ENCODE data around the gene SUGCT.
A peak's percentile ranks its signal among the peaks of the same experiment; 100 is the strongest.
"Not testable (repeated sequence)": the region's sequence is repeated elsewhere in the genome, so short reads cannot be mapped to it uniquely, and the experiment has no call there.

SUGCT gene

DNA sequence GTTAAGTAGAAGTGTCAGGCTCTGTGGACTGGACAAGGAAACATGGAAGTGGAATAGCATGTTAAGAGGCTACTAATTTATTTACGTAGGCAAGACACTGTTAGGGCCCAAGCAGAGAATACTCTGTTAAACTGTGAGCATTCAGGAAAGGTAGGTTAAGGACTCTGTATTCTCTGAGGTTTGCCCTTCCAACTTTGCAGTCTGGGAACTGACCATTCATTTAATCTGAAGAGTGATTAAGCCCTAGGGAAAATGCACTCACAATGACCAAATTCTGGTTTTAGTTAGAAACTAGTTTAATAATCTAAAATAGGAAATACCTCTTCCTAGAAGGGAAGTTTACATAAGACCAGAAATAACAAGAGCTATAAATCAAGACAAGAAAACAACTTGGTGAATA is 266.6 kb downstream of the SUGCT start:
- DNase-seq (ENCODE audit: low read depth, low spot score): no peak

DNA sequence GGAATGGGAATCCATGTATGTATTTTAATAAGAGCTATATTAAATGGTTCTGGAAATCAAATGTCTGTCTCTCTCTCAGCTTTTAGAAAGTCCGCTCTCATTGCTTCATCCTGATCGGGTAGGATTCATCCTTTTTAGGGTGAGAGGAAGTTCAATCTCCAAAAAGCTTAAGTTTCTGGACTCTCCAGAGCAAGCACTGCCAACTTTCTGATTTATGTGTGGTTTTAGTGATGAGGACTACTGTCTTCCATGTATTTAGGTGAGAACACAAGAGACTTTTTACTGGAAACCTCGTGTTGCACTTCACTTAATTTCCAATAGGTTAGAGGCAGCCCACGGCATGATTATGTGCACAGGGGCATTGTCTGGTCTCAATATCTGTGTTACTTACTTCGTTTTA is 267.9 kb downstream of the SUGCT start:
- DNase-seq (ENCODE audit: low read depth, low spot score): no peak

DNA sequence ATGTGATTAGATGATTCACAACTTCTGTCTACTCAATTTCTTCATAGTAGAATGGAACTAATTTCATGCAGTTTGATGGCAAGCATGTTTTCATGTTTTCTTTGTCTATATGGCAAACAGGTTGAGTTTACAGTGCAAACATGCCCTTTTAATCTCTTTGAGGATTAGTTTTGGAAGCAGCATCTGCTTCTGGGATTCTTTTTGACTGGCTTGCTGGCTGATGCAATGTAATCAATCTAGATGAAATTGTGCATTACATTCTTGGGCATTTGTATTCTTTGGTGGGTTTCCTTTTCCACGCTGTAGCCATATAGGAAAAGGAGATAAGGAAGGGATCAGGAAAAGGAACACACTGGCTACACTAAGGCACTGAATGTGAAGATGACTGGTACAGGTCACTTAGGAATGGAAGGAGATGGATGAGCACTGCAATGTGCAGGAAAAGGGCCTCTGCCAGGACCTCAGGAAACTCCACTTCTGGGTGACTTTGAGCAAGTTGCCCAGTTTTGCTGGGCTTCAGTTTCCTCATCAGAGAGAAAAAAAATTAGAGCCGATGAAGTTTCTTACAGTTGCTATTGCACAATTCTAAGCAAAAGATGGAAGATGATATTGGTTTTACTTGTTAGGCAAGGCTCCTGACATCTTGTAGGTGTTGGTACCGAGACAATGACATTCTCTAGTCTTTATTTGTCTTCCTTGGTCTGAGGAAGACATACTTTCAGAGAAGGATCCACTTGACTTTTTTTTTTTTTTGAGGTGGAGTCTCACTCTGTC is 269.1 kb downstream of the SUGCT start:
- DNase-seq (ENCODE audit: low read depth, low spot score): no peak

DNA sequence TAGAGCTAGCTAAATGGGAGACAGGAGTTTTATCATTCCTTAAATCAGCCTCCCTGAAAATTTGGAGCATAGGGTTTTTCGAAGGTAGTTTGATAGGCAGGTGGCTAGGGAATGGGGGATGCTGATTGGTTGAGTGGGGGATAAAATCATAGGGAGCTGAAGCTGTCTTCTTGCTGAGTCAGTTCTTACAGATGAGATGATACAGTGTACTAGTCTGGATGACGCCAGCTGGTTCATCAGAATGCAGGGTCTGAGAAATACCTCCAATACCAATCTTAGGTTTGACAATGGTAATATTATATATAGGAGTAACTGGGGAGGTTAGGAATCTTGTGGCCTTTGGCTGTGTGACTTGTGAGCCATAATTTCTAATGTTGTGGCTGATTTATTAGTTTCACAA is 271.2 kb downstream of the SUGCT start:
- no peak for DNase-seq (ENCODE audit: low read depth, low spot score)

DNA sequence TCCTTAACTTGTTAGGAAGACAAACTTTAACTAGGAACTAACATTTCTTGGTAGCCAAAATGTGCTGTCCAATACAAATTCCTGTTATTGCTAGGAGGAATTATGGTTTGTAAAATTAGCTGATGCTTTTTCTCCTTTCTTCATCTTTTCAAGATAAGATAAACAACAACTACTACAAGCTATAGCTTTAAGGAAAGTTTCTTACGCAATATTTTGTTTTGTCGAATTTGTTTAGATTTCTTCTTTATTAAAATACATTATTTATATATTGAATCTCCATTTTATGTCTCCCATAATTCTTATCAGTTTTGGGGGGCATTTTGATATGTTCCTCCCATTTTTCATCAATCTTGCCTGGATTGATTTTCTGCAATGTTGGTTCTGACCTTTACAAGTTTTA is 277.5 kb downstream of the SUGCT start:
- no peak for DNase-seq (ENCODE audit: low read depth, low spot score)

DNA sequence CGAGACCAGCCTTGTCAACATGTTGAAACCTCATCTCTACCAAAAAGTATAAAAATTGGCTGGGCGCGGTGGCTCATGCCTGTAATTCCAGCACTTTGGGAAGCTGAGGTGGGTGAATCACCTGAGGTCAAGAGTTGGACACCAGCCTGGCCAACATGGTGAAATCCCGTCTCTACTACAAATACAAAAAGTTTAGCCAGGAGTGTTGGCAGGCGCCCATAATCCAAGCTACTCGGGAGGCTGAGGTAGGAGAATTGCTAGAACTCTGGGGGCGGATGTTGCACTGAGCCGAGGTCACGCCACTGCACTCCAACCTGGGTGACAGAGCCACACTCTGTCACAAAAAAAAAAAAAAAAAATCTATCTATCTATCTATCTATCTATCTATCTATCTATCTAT is 279.9 kb downstream of the SUGCT start:
- not testable (repeated sequence) for DNase-seq (ENCODE audit: low read depth, low spot score)

DNA sequence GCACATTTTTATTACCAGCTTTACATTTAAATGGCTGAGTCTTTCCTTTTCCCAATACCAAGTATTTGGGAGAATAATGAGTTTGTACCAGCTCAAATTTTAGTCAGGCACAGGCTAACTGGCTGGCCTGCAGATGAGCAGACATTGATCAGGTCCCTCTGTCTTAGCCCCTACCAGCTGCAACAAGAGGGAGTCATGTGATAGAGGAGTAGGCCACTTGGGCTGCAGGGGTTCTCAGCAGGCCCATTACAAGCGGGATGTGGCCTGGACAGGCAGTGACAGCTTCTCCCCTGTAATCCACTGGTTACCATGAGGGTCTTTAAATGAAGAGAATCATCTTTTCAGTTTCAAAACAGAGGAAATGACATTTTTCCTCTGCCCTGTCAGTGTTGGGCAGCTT is 283.6 kb downstream of the SUGCT start:
- DNase-seq (ENCODE audit: low read depth, low spot score): no peak

DNA sequence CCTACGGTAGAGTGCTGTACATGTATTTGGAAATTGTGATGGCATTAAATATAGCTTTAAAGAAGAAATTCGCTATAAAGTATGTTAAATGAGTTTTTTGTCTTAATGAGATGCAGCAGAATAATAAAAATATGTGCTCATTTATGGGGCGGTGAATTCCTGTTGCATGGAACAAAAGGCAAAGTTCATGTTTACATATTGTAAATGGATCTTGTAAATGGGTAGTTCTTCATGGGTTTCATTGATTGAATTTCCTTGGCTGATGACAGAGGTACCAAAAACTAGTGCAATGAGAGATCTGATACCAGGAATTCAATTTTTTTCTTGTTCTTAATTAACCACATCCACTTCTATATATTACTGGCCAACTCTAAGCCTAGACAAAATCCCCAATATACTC is 284.2 kb downstream of the SUGCT start:
- DNase-seq (ENCODE audit: low read depth, low spot score): no peak

DNA sequence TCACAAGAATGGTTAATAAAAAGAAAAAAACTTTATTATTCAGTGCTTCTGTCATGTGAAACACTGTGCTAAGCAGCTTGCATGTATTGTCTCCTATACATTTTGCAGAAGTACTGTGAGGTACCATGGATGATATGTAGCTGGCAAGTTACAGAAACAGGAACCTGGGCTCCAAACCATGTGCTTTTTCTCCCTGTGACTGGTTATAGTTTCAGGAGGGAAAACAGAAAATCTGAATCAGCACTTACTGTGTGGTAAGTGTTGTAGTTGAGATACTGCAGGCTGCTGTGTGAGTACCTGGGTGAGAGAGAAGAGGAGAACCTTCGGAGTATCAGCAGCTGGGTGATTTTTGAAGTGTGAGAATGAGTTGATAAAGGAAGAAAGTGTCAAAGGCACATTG is 285.0 kb downstream of the SUGCT start:
- no peak for DNase-seq (ENCODE audit: low read depth, low spot score)

DNA sequence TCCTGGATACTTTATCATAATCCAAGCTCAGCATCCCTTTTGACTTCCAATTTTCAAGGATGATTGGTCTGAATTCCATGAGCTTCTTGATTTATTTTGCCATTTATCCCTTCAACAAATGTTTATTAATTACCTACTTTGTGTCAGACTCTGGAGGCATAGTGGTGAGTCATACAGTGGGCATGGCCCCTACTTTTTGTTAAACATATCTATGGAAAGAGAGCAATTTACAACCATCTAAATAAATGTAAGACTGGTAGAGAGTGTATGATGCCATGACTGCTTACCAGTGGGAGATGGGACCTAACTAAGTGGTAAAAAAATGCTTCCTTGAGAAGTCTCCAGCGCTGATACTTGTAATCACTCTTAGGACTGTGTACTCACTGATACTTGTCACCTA is 286.6 kb downstream of the SUGCT start:
- DNase-seq (ENCODE audit: low read depth, low spot score): no peak

DNA sequence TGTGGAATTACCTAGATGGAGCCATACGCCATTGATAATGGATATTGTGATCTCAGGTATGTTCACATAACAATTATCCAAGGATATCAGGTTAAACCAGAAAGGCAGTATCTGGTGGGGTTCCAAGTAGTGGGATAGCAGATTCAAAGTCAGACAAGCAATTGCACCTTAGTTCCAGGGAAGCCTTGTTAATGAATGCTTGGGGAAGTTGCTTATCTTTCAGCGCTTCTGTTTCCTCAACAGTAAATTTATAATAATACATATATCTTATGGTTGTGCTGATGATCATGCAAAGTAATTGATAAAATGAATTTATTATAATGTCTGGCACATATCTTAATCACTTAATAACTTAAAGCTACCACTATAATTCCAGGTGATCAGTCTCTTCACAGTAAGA is 290.9 kb downstream of the SUGCT start:
- DNase-seq (ENCODE audit: low read depth, low spot score): no peak

DNA sequence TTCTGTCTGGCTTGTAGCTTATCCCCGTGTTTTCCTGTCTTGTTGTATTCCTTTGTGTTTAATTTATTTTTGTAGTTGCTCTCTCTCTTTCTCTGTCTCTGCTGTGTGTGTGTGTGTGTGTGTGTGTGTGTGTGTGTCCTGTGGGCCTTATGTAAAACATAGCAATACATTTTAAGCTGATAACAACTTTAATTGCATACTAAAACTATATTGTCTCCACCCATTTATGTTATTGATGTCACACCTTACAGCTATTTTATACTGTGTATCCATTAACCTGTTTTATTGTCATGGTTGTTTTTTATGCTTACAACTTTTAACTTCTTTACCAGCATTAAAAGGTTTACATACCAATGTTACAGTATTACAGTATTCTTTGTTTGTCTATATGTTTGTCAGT is 293.6 kb downstream of the SUGCT start:
- DNase-seq (ENCODE audit: low read depth, low spot score): no peak

DNA sequence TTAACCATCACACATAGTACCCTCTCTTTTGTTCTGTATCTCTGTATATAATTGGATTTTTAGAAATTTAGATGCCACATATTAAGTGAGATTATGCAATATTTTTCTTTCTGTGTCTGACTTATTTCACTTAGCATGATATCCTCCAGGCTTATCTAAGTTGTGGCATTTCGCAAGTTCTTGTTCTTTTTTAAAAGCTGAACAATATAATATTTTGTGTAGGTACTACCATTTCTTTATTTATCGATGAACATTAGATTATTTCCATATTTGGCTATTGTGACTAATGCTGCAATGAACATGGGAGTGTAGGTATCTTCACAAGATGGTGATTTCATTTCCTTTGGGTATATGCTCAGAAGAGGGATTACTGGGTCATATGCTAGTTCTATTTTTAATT is 295.0 kb downstream of the SUGCT start:
- no peak for DNase-seq (ENCODE audit: low read depth, low spot score)

DNA sequence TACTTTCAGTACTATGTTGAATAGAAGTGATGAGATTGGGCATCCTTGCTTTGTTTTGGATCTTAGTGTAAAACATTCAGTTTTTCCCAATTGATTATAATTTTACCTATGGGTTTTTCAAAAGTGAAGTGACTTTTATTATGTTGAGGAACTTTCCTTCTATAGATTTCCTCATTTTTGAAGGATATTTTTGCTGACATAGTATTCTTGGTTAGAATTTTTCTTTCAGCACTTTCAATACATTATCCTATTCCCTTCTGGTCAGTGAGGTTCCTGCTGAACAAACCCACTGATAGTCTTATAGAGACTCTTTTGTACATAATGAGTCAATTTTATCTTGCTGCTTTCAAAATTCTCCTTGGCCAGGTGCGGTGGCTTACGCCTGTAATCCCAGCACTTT is 297.2 kb downstream of the SUGCT start:
- DNase-seq (ENCODE audit: low read depth, low spot score): no peak

DNA sequence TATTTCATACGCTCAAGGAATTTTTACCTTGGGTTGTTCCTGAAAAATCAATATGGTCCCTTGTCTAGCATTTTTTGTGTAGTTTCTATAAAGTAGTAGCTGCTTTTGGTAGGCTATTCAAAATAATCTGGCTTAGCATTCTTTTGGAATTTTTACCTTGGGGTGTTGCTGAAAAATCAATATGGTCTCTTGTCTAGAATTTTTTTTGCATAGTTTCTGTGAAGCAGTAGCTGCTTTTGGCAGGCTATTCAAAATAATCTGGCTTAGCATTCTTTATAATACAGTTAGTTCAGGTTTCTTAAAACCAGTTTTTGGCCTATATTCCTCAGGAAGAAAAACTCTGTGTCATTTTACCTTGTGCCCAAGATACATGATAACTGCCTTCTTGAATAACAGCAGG is 301.9 kb downstream of the SUGCT start:
- no peak for DNase-seq (ENCODE audit: low read depth, low spot score)

DNA sequence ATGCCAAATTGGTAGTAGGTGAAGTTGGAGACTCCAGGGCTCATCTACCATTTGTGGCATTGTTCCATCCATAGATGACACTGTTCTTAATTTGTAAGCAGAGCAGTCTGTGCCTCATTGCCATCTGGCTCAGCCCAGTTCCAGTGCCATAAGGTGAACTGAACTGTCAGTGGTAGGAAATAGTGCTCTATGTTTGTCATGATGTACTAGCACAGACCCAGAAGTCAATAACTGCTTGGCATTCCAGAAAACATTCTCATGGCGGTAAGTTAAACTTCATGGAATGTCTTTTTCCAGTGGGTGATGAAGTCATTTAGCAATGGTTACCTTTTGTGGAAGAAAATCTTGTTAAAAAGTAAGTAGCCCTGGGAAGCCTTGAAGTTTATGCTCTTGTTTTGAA is 302.7 kb downstream of the SUGCT start:
- peak; percentile 35 for DNase-seq (ENCODE audit: low read depth, low spot score)

DNA sequence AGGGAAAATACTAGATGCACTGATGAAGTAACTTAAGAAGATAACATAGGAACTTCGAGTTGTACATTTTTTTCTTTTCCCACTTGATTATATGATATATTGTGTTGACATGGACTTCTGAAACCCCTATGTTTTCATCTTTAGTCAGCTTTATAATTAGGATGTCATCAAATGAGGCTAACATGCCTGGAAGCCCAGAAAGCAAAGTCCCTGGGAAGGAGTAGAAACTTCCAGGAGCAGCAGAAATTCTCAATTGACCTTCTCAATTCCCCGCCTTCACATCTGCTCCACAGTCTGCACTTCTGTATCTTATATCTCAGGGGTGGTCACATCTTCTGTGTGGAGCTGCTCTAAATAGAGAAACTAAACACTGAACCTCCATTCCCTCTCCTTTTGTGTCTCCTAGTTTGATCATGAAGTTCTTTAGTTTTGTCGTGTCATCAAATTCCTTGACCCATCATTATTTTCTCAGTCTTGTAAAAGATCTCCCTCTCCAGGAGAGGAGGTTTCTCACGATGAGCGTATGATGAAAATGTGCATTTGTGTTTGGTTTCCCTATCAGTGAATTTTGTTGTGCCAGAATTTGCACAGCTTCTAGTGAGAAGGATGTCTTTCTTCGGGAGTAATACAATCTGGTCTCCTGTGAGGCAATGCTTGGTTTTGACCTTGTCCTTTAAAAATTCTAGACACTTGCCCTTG is 303.3 kb downstream of the SUGCT start:
- DNase-seq (ENCODE audit: low read depth, low spot score): no peak

DNA sequence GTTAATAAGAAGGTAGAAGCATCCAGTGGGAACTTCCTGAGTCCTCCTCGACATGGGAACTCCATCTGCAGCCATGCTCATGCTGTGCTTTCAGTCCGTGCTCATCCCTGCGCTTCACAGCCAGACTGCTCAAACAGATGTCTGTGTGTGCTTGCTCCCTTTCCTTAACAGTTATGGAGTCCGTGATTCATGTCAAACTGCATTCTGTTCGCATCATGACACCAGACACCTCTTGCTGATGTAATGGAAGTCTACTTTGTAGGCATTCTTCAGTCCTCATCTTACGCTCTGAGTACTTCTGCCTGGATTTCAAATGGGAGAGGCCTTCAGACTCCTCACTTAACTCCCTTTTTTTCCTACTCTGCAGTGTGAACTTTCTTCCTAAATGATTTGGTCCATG is 304.9 kb downstream of the SUGCT start:
- DNase-seq (ENCODE audit: low read depth, low spot score): no peak

DNA sequence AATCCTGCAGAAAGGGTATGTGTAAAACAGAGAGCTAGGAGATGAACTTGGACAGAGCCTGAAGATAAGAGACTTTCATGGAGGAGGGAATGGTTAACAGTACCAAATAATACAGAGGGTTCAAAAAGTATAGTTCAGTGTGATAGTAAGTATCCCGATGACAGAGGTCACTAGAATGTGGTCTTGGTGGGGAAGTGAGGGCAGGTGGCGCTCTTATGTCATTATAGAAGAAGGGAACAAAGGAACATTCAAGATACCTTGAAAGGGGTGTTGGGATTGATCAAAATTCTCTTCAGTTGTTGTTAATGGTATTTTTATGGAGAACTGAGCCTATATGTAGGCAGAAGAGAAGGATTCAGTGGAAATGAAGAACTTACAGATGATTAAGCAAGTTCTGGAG is 312.5 kb downstream of the SUGCT start:
- no peak for DNase-seq (ENCODE audit: low read depth, low spot score)

DNA sequence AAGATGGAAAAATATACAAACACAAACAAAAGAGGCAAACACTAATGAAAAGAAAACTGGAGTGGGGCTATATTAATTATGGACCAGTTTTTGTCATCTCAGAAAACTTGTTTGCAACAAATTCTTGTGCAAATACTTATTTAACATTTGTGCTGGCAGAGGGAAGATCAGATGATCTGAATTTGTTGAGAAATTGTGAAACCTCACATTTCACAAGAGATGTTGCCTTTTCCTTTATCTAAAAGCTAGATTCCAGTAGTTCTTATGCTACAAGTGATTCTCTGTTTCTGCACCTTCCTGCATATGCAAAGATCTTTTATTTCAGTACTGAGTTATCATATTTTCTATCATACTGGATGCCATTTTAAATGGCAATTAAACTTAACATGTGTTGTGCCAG is 320.7 kb downstream of the SUGCT start:
- no peak for DNase-seq (ENCODE audit: low read depth, low spot score)

DNA sequence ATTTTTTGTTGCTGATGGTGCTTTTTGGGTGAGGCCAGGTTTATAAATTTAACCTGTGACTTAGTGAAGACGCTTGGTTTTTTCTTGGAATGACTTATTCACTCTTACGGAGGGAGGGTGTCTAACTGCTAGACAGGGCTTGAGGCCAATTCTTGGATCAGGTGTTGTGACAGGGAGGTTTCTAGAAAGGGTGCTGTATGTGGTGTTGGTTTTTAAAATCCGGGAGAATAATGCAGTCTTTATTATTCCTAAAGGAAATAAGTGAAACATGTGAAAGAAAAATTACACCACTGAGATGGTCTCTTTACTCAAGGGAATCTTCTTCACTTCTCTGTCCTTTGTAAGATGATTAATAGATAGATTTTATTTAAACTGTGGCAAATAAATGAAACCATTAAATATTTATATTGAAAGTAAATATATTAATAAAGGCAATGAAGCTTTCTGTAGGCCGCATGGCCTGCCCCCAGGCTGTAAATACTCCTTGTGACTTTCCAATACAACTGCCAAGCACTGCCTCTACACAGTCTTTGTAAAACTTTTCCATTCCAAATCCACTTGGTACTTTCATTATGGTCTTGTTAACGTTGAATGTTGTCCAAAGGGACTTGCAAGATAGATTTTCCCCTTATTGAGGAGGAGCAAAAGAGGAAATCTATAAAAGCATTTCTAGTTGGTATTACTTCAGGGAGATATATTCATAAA is 323.1 kb downstream of the SUGCT start:
- no peak for DNase-seq (ENCODE audit: low read depth, low spot score)

DNA sequence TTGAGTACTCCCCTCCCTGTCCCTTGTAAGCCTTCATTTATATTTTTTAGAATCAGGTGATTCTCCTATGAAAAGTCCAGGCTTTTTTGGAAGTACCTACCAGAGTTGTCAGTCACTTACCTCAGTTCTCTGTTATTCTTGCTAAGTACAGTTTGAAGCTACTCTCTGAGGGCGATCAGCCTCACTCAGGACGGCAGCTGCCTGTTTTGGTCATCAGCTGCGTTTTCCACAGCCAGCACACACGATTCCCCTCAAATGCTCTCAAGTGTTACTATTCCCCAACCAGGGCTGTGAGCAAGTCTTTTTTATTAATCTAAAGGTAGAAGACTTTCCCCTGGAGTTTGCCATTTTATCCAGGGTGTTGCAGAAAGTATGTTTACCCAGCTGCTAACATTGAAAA is 328.6 kb downstream of the SUGCT start:
- DNase-seq (ENCODE audit: low read depth, low spot score): no peak

Data from smooth muscle cell of the brain vasculature (primary cell).